ENCODE measurements around the gene DDAH2. TPM values are rescaled to one million over a fixed set of nuclear protein-coding genes. Genes with fewer than 3 reads are reported as not detected.

The DDAH2 gene
- total and polyA plus RNA-seq, 7 donors, result 86.7 to 340 (median 137) TPM

GRCh38 chr6:31687321-31687720 lies 41.8 kb downstream of the DDAH2 start:
- no peak for DNase-seq
- Histone ChIP-seq H3K36me3 (peaks cover 49 to 69% (median 60%) of the 10 kb centered on the region in 4 donors), H3K4me3 (no peak overlapping the region), H3K9me3 (no peaks in the 10 kb centered on the region), H3K27ac (no peak overlapping the region), H3K27me3 (no peaks in the 10 kb centered on the region), H3K4me1 (peaks cover 0 to 4% (median 0%) of the 10 kb centered on the region in 4 donors)
- WGBS, 2 donors, result 87 to 93% methylated on average over 8 of the region's 8 CpGs
- intact Hi-C loops (cut with DNase I), result no loop called here
- TF ChIP-seq POLR2A (IDR thresholded peaks at IDR 0.05) (no peak), CTCF (IDR thresholded peaks at IDR 0.05) (no peak)

GRCh38 chr6:31686483-31686882 lies 42.6 kb downstream of the DDAH2 start:
- DNase-seq, result no peak
- peaks cover 43 to 61% (median 54%) of the 10 kb centered on the region in 4 donors for H3K36me3 ChIP-seq
- TF ChIP-seq POLR2AphosphoS5 (IDR thresholded peaks at IDR 0.05), result no peak
- no peak for TF ChIP-seq CTCF (IDR thresholded peaks at IDR 0.05)
- no peak for TF ChIP-seq EP300 (IDR thresholded peaks at IDR 0.05)
- H3K4me1 ChIP-seq, result peaks cover 0 to 8% (median 2%) of the 10 kb centered on the region in 4 donors
- H3K27ac ChIP-seq, result no peak overlapping the region
- no peaks in the 10 kb centered on the region for H3K27me3 ChIP-seq
- no peak overlapping the region for H3K4me3 ChIP-seq
- WGBS, 2 donors, result 86 to 92% methylated on average over 5 of the region's 5 CpGs
- H3K9me3 ChIP-seq, result no peaks in the 10 kb centered on the region
- intact Hi-C loops (cut with DNase I), result no loop called here

DNA sequence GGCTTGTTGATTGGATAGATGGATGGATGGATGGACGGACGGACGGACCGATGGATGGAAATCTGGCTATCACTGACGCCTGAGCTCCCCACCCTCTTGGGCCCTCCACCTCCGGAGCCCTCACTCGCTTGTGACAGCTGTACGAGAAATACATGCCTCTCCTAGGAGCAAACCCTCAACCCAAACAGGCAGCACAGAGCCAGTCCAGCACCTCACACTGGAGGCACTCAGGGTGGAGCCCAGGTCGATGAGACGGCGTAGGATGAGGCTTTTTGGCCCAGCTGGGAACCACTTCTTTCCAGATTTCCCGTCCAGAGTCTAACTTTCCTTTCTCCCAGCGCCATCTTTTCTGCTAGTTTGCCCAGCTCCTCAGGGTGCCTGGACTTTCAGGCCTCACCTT lies 45.5 kb downstream of the DDAH2 start:
- H3K4me3 ChIP-seq, result no peak overlapping the region
- no peak for DNase-seq
- peaks cover 0 to 21% (median 13%) of the 10 kb centered on the region in 4 donors for H3K4me1 ChIP-seq
- WGBS, 2 donors, result 78 to 80% methylated on average over 13 of the region's 13 CpGs
- peaks cover 23 to 32% (median 26%) of the 10 kb centered on the region in 4 donors for H3K36me3 ChIP-seq
- no peaks in the 10 kb centered on the region for H3K27me3 ChIP-seq
- TF ChIP-seq EP300 (IDR thresholded peaks at IDR 0.05) (no peak), POLR2AphosphoS5 (IDR thresholded peaks at IDR 0.05) (no peak), POLR2A (IDR thresholded peaks at IDR 0.05) (no peak), CTCF (IDR thresholded peaks at IDR 0.05) (no peak)
- H3K9me3 ChIP-seq, result no peaks in the 10 kb centered on the region
- intact Hi-C loops (cut with DNase I), result loop anchor here (5.0 kb wide), 2 partner anchors 44 to 269 kb away; partner anchors contain the start of gene DDAH2
- H3K27ac ChIP-seq, result no peak overlapping the region

GRCh38 chr6:31681135-31681671 lies 47.9 kb downstream of the DDAH2 start:
- Histone ChIP-seq H3K4me1 (peaks cover 0 to 21% (median 13%) of the 10 kb centered on the region in 4 donors), H3K9me3 (no peaks in the 10 kb centered on the region), H3K4me3 (peak overlapping the region; percentile 29 to 63 (median 53)), H3K27me3 (no peaks in the 10 kb centered on the region), H3K36me3 (peaks cover 0 to 8% (median 2%) of the 10 kb centered on the region in 4 donors), H3K27ac (peak overlapping the region; percentile 66 to 83 (median 73))
- intact Hi-C loops (cut with DNase I), result loop anchor here (1.0 to 5.0 kb wide), 4 partner anchors 46 to 271 kb away; partner anchors contain the start of gene DDAH2
- TF ChIP-seq CTCF (IDR thresholded peaks at IDR 0.05) (peak in 1 of 4 experiments; percentile 24), EP300 (IDR thresholded peaks at IDR 0.05) (no peak)
- WGBS, 2 donors, result 1% methylated on average over 40 of the region's 40 CpGs
- DNase-seq, result no peak

Data from sigmoid colon (tissue), 7 donors.